ES-I3 (cell line): Measurements from ENCODE around the gene BRINP3.

Experiments
- H3K36me3 ChIP-seq: 2 replicates; pipeline ENCODE4 v1.6.1; 2013; ENCODE audit warnings: mild to moderate bottlenecking, low read length, control low read depth, moderate library complexity; ENCODE audit not compliant: insufficient read depth
- H3K4me1 ChIP-seq: 2 replicates; pipeline ENCODE4 v1.6.1; 2013; ENCODE audit warnings: mild to moderate bottlenecking, control low read depth, low read length; ENCODE audit not compliant: insufficient read depth
- H3K9ac ChIP-seq: 2 replicates; pipeline ENCODE4 v1.6.1; 2013; ENCODE audit warnings: low read depth, mild to moderate bottlenecking, low read length, moderate library complexity
- H3K9me3 ChIP-seq: 2 replicates; pipeline ENCODE4 v1.6.1; 2013; ENCODE audit warnings: mild to moderate bottlenecking, low read length, moderate library complexity; ENCODE audit not compliant: control insufficient read depth, insufficient read depth

Gene BRINP3

GRCh38 chr1:190327271-190327670 lies 150.4 kb downstream of the BRINP3 start:
- H3K9ac ChIP-seq: no peak overlapping the region
- H3K36me3 ChIP-seq: no peaks in the 10 kb centered on the region
- no peaks in the 10 kb centered on the region for H3K9me3 ChIP-seq
- H3K4me1 ChIP-seq: no peaks in the 10 kb centered on the region

- Histone ChIP-seq H3K9me3 (no peaks in the 10 kb centered on the region), H3K36me3 (no peaks in the 10 kb centered on the region), H3K9ac (no peak overlapping the region), H3K4me1 (no peaks in the 10 kb centered on the region)
These were observed 154.1 kb downstream of the BRINP3 start for GRCh38 chr1:190323530-190323929.

- H3K9ac ChIP-seq: no peak overlapping the region
- no peaks in the 10 kb centered on the region for H3K36me3 ChIP-seq
- H3K4me1 ChIP-seq: no peaks in the 10 kb centered on the region
- no peaks in the 10 kb centered on the region for H3K9me3 ChIP-seq
These were observed 155.4 kb downstream of the BRINP3 start for GRCh38 chr1:190322274-190322673.

- Histone ChIP-seq H3K9ac (no peak overlapping the region), H3K4me1 (no peaks in the 10 kb centered on the region), H3K9me3 (no peaks in the 10 kb centered on the region), H3K36me3 (no peaks in the 10 kb centered on the region)
These were observed 156.7 kb downstream of the BRINP3 start for GRCh38 chr1:190320952-190321351.

GRCh38 chr1:190312763-190313162 lies 164.9 kb downstream of the BRINP3 start:
- Histone ChIP-seq H3K4me1 (no peaks in the 10 kb centered on the region), H3K36me3 (no peaks in the 10 kb centered on the region), H3K9ac (no peak overlapping the region), H3K9me3 (no peaks in the 10 kb centered on the region)

GRCh38 chr1:190303501-190303900 lies 174.2 kb downstream of the BRINP3 start:
- no peaks in the 10 kb centered on the region for H3K4me1 ChIP-seq
- no peaks in the 10 kb centered on the region for H3K9me3 ChIP-seq
- no peaks in the 10 kb centered on the region for H3K36me3 ChIP-seq
- H3K9ac ChIP-seq: no peak overlapping the region

- no peaks in the 10 kb centered on the region for H3K36me3 ChIP-seq
- H3K9me3 ChIP-seq: no peaks in the 10 kb centered on the region
- no peak overlapping the region for H3K9ac ChIP-seq
- H3K4me1 ChIP-seq: no peaks in the 10 kb centered on the region
These were observed 181.2 kb downstream of the BRINP3 start for GRCh38 chr1:190296453-190296852.

GRCh38 chr1:190289897-190290296 lies 187.8 kb downstream of the BRINP3 start:
- Histone ChIP-seq H3K9me3 (no peaks in the 10 kb centered on the region), H3K9ac (no peak overlapping the region), H3K36me3 (no peaks in the 10 kb centered on the region), H3K4me1 (no peaks in the 10 kb centered on the region)

- H3K4me1 ChIP-seq: no peaks in the 10 kb centered on the region
- H3K9me3 ChIP-seq: no peaks in the 10 kb centered on the region
- H3K36me3 ChIP-seq: no peaks in the 10 kb centered on the region
These were observed 191.6 kb downstream of the BRINP3 start for GRCh38 chr1:190286111-190286510.

GRCh38 chr1:190277107-190277506 lies 200.6 kb downstream of the BRINP3 start:
- H3K9ac ChIP-seq: no peak overlapping the region

More at GRCh38 chr1:190286111-190286510, 191.6 kb downstream of the BRINP3 start:
- H3K9ac ChIP-seq: no peak overlapping the region

GRCh38 chr1:190274721-190275120 lies 202.9 kb downstream of the BRINP3 start:
- no peak overlapping the region for H3K9ac ChIP-seq
- H3K9me3 ChIP-seq: no peaks in the 10 kb centered on the region
- no peaks in the 10 kb centered on the region for H3K4me1 ChIP-seq
- H3K36me3 ChIP-seq: no peaks in the 10 kb centered on the region

More at GRCh38 chr1:190277107-190277506, 200.6 kb downstream of the BRINP3 start:
- no peaks in the 10 kb centered on the region for H3K4me1 ChIP-seq
- no peaks in the 10 kb centered on the region for H3K9me3 ChIP-seq
- no peaks in the 10 kb centered on the region for H3K36me3 ChIP-seq

- no peaks in the 10 kb centered on the region for H3K9me3 ChIP-seq
- H3K36me3 ChIP-seq: no peaks in the 10 kb centered on the region
- H3K4me1 ChIP-seq: no peaks in the 10 kb centered on the region
- no peak overlapping the region for H3K9ac ChIP-seq
These were observed 204.5 kb downstream of the BRINP3 start for GRCh38 chr1:190273161-190273560.

GRCh38 chr1:190262538-190262937 lies 215.1 kb downstream of the BRINP3 start:
- no peaks in the 10 kb centered on the region for H3K9me3 ChIP-seq
- no peak overlapping the region for H3K9ac ChIP-seq
- no peaks in the 10 kb centered on the region for H3K4me1 ChIP-seq
- no peaks in the 10 kb centered on the region for H3K36me3 ChIP-seq

- Histone ChIP-seq H3K9ac (no peak overlapping the region), H3K9me3 (no peaks in the 10 kb centered on the region), H3K4me1 (no peaks in the 10 kb centered on the region), H3K36me3 (no peaks in the 10 kb centered on the region)
These were observed 218.2 kb downstream of the BRINP3 start for GRCh38 chr1:190259424-190259823.

GRCh38 chr1:190258003-190258402 lies 219.7 kb downstream of the BRINP3 start:
- Histone ChIP-seq H3K4me1 (no peaks in the 10 kb centered on the region), H3K9me3 (no peaks in the 10 kb centered on the region), H3K9ac (no peak overlapping the region), H3K36me3 (no peaks in the 10 kb centered on the region)

GRCh38 chr1:190252046-190252445 lies 225.6 kb downstream of the BRINP3 start:
- no peaks in the 10 kb centered on the region for H3K4me1 ChIP-seq
- H3K36me3 ChIP-seq: no peaks in the 10 kb centered on the region
- no peak overlapping the region for H3K9ac ChIP-seq
- no peaks in the 10 kb centered on the region for H3K9me3 ChIP-seq
